ENCODE results near the gene MAMDC2. TPM values are rescaled to one million over a fixed set of nuclear protein-coding genes. Genes with fewer than 3 reads are reported as not detected.

Gene MAMDC2
- polyA plus RNA-seq, 1 experiment: 10.4 TPM

GRCh38 chr9:70152350-70152749 is 108.7 kb downstream of the MAMDC2 start:
- H3K9me3 ChIP-seq (ENCODE audit: control insufficient read depth, insufficient read depth, low read length): no peaks in the 10 kb centered on the region
- TF ChIP-seq CTCF (IDR thresholded peaks at IDR 0.05; ENCODE audit: low read depth, low read length): no peak
- H3K27ac ChIP-seq (ENCODE audit: low read depth, low read length): no peak overlapping the region
- H3K27me3 ChIP-seq (ENCODE audit: control insufficient read depth, insufficient read depth, low read length): no peaks in the 10 kb centered on the region
- no peak for DNase-seq (ENCODE audit: low read depth, low spot score)
- CTCF ChIA-PET: interaction anchor here (0.9 to 1.0 kb wide), 2 partner anchors 39 to 41 kb away, joined by 3 to 4 read pairs; no protein-coding TSS in a partner anchor
- POLR2A ChIA-PET: no interaction called here
- H3K4me3 ChIP-seq (ENCODE audit: low read depth, low read length): no peak overlapping the region

DNA sequence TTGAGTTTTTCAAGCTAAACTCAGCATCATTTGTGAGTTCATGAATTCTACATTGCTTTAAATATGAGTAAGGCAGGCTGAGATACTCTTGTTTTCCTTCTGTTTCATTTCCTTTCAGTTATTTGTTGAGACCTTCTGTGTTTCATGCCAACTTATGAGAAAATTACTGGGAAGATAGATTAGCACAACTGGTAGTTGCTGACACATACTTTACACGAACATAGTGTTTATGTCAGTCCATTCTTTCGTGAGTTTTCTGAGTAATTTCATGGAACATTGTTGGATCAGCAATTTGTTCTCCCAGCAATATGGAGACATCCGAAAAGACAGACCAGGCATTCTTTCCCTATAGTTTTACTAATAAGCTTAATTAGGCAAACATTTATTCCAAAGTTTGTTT is 113.1 kb downstream of the MAMDC2 start:
- ChIA-PET POLR2A (no interaction called here), CTCF (interaction anchor here (0.6 kb wide), 1 partner anchor 44 kb away, joined by 3 read pairs; no protein-coding TSS in a partner anchor)
- Histone ChIP-seq H3K4me3 (ENCODE audit: low read depth, low read length) (no peak overlapping the region), H3K27me3 (ENCODE audit: control insufficient read depth, insufficient read depth, low read length) (no peaks in the 10 kb centered on the region), H3K9me3 (ENCODE audit: control insufficient read depth, insufficient read depth, low read length) (no peaks in the 10 kb centered on the region), H3K27ac (ENCODE audit: low read depth, low read length) (no peak overlapping the region)
- no peak for DNase-seq (ENCODE audit: low read depth, low spot score)
- TF ChIP-seq CTCF (IDR thresholded peaks at IDR 0.05; ENCODE audit: low read depth, low read length): no peak

GRCh38 chr9:70159630-70160029 is 116.0 kb downstream of the MAMDC2 start:
- Histone ChIP-seq H3K27ac (ENCODE audit: low read depth, low read length) (no peak overlapping the region), H3K27me3 (ENCODE audit: control insufficient read depth, insufficient read depth, low read length) (no peaks in the 10 kb centered on the region), H3K9me3 (ENCODE audit: control insufficient read depth, insufficient read depth, low read length) (no peaks in the 10 kb centered on the region), H3K4me3 (ENCODE audit: low read depth, low read length) (no peak overlapping the region)
- no peak for TF ChIP-seq CTCF (IDR thresholded peaks at IDR 0.05; ENCODE audit: low read depth, low read length)
- ChIA-PET CTCF (interaction anchor here (1.0 kb wide), 1 partner anchor 443 kb away, joined by 4 read pairs; no protein-coding TSS in a partner anchor), POLR2A (no interaction called here)
- no peak for DNase-seq (ENCODE audit: low read depth, low spot score)

GRCh38 chr9:70160686-70161600 is 117.3 kb downstream of the MAMDC2 start:
- POLR2A ChIA-PET: interaction anchor here (0.7 kb wide), 1 partner anchor 40 kb away, joined by 5 read pairs; no protein-coding TSS in a partner anchor
- Histone ChIP-seq H3K9me3 (ENCODE audit: control insufficient read depth, insufficient read depth, low read length) (no peaks in the 10 kb centered on the region), H3K27me3 (ENCODE audit: control insufficient read depth, insufficient read depth, low read length) (no peaks in the 10 kb centered on the region), H3K27ac (ENCODE audit: low read depth, low read length) (peak overlapping the region; percentile 48), H3K4me3 (ENCODE audit: low read depth, low read length) (no peak overlapping the region)
- CTCF ChIA-PET: interaction anchor here (0.6 to 1.5 kb wide), 4 partner anchors 47 to 441 kb away, joined by 3 to 5 read pairs (median 4); no protein-coding TSS in a partner anchor
- no peak for DNase-seq (ENCODE audit: low read depth, low spot score)
- no peak for TF ChIP-seq CTCF (IDR thresholded peaks at IDR 0.05; ENCODE audit: low read depth, low read length)

- CTCF ChIA-PET: no interaction called here
- H3K9me3 ChIP-seq (ENCODE audit: control insufficient read depth, insufficient read depth, low read length): no peaks in the 10 kb centered on the region
- H3K4me3 ChIP-seq (ENCODE audit: low read depth, low read length): no peak overlapping the region
- POLR2A ChIA-PET: no interaction called here
- no peak for TF ChIP-seq CTCF (IDR thresholded peaks at IDR 0.05; ENCODE audit: low read depth, low read length)
- peak overlapping the region; percentile 47 for H3K27ac ChIP-seq (ENCODE audit: low read depth, low read length)
- H3K27me3 ChIP-seq (ENCODE audit: control insufficient read depth, insufficient read depth, low read length): no peaks in the 10 kb centered on the region
- DNase-seq (ENCODE audit: low read depth, low spot score): no peak
Measured at GRCh38 chr9:70165006-70165602, 121.5 kb downstream of the MAMDC2 start.
